ENCODE measurements around the gene ZNF385D. TPM values are rescaled to one million over a fixed set of nuclear protein-coding genes. Genes with fewer than 3 reads are reported as not detected.

The ZNF385D gene
- total RNA-seq, 1 experiment from 2014 or later: 9.6 TPM

- peaks cover 17% of the 10 kb centered on the region for H3K4me1 Mint-ChIP-seq
- H3K27ac Mint-ChIP-seq: no peak overlapping the region
- ChIA-PET CTCF (no interaction called here), POLR2A (no interaction called here)
- no peak overlapping the region for H3K4me3 Mint-ChIP-seq
- H3K27me3 Mint-ChIP-seq (ENCODE audit: low read depth): no peaks in the 10 kb centered on the region
- DNase-seq (ENCODE audit: low spot score) (no peak), ATAC-seq (no peak)
- peaks cover 5% of the 10 kb centered on the region for H3K9me3 Mint-ChIP-seq
- TF ChIP-seq, protein P1, sequence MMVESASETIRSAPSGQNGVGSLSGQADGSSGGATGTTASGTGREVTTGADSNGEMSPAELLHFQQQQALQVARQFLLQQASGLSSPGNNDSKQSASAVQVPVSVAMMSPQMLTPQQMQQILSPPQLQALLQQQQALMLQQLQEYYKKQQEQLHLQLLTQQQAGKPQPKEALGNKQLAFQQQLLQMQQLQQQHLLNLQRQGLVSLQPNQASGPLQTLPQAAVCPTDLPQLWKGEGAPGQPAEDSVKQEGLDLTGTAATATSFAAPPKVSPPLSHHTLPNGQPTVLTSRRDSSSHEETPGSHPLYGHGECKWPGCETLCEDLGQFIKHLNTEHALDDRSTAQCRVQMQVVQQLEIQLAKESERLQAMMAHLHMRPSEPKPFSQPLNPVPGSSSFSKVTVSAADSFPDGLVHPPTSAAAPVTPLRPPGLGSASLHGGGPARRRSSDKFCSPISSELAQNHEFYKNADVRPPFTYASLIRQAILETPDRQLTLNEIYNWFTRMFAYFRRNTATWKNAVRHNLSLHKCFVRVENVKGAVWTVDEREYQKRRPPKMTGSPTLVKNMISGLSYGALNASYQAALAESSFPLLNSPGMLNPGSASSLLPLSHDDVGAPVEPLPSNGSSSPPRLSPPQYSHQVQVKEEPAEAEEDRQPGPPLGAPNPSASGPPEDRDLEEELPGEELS (CRISPR knock-in tag; IDR thresholded peaks at IDR 0.05): no peak
- TF ChIP-seq ELF4 (CRISPR knock-in tag; IDR thresholded peaks at IDR 0.05; ENCODE audit: low read depth) (no peak), ZNF138 (CRISPR knock-in tag; conservative IDR thresholded peaks at IDR 0.05) (no peak), JAZF1 (CRISPR knock-in tag; IDR thresholded peaks at IDR 0.05) (no peak), ETV6 (CRISPR knock-in tag; IDR thresholded peaks at IDR 0.05) (no peak), PRDM15 (CRISPR knock-in tag; IDR thresholded peaks at IDR 0.05) (no peak), ESRRA (CRISPR knock-in tag; IDR thresholded peaks at IDR 0.05; ENCODE audit: borderline replicate concordance) (no peak), ZNF317 (CRISPR knock-in tag; IDR thresholded peaks at IDR 0.05; ENCODE audit: borderline replicate concordance, low read depth) (no peak)
- TF ChIP-seq, protein P2, sequence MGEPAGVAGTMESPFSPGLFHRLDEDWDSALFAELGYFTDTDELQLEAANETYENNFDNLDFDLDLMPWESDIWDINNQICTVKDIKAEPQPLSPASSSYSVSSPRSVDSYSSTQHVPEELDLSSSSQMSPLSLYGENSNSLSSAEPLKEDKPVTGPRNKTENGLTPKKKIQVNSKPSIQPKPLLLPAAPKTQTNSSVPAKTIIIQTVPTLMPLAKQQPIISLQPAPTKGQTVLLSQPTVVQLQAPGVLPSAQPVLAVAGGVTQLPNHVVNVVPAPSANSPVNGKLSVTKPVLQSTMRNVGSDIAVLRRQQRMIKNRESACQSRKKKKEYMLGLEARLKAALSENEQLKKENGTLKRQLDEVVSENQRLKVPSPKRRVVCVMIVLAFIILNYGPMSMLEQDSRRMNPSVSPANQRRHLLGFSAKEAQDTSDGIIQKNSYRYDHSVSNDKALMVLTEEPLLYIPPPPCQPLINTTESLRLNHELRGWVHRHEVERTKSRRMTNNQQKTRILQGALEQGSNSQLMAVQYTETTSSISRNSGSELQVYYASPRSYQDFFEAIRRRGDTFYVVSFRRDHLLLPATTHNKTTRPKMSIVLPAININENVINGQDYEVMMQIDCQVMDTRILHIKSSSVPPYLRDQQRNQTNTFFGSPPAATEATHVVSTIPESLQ (CRISPR knock-in tag; IDR thresholded peaks at IDR 0.05): no peak
- TF ChIP-seq, protein P3, sequence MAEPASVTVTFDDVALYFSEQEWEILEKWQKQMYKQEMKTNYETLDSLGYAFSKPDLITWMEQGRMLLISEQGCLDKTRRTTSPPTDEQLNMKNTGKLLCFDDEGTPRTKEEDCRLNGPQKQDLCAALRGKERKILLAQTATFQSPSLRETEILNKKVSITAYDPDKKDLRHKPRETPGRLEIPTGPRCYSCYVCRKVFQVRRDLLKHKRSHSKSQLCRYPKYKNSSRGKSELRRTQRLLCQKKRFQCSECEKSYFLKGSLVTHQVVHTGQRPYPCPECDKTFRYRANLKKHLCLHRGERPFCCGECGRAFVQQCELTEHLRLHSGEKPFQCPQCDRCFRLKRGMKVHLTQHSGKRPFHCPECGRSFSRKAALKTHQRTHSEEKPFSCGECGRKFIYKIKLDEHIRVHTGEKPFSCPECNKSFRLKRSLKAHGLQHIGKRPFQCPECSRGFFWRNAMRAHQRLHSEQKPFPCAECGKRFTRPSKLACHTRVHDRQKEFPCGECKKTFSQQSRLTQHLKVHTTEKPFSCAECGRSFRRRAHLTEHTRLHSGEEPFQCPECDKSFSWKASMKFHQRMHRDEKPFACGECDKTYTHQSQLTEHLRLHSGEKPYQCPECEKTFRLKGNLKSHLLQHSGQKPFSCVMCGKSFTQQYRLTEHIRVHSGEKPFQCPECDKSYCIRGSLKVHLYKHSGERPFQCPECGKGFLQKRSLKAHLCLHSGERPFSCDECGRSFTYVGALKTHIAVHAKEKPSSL (CRISPR knock-in tag; conservative IDR thresholded peaks at IDR 0.05): no peak
- TF ChIP-seq, protein P4, sequence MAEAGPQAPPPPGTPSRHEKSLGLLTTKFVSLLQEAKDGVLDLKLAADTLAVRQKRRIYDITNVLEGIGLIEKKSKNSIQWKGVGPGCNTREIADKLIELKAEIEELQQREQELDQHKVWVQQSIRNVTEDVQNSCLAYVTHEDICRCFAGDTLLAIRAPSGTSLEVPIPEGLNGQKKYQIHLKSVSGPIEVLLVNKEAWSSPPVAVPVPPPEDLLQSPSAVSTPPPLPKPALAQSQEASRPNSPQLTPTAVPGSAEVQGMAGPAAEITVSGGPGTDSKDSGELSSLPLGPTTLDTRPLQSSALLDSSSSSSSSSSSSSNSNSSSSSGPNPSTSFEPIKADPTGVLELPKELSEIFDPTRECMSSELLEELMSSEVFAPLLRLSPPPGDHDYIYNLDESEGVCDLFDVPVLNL (CRISPR knock-in tag; IDR thresholded peaks at IDR 0.05; ENCODE audit: borderline replicate concordance, low read depth): no peak
- TF ChIP-seq, protein P5, sequence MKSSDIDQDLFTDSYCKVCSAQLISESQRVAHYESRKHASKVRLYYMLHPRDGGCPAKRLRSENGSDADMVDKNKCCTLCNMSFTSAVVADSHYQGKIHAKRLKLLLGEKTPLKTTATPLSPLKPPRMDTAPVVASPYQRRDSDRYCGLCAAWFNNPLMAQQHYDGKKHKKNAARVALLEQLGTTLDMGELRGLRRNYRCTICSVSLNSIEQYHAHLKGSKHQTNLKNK (CRISPR knock-in tag; IDR thresholded peaks at IDR 0.05): no peak
- H3K36me3 Mint-ChIP-seq: no peaks in the 10 kb centered on the region
Measured at GRCh38 chr3:21794291-21794690, 43.3 kb upstream of the ZNF385D start.

DNA sequence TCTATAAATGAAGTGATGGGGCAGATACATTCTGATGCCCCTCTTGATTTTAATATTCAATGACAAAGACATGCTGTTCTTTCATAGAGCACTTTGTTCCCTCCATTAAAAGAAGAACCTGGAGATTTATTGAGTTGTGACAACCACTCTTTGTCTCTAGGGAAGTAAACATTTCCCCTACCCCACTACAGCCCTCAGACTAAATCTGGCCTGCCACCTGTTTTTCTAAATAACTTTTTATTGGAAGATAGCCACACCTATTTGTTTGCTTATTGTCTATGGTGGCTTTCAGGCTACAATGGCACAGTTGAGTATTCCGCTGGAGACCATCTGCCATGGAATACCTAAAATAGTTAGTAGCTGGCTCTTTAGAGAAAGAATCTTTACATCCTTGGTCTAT, 41.2 kb upstream of the ZNF385D start:
- POLR2A ChIA-PET: no interaction called here
- CTCF ChIA-PET: no interaction called here
- H3K9me3 Mint-ChIP-seq: no peaks in the 10 kb centered on the region
- H3K4me3 Mint-ChIP-seq: no peak overlapping the region
- DNase-seq (ENCODE audit: low spot score) (no peak), ATAC-seq (no peak)
- no peak overlapping the region for H3K27ac Mint-ChIP-seq
- H3K4me1 Mint-ChIP-seq: peaks cover 17% of the 10 kb centered on the region
- no peaks in the 10 kb centered on the region for H3K27me3 Mint-ChIP-seq (ENCODE audit: low read depth)
- no peaks in the 10 kb centered on the region for H3K36me3 Mint-ChIP-seq
- TF ChIP-seq ZNF317 (CRISPR knock-in tag; IDR thresholded peaks at IDR 0.05; ENCODE audit: borderline replicate concordance, low read depth) (no peak), GRHL2 (CRISPR knock-in tag; IDR thresholded peaks at IDR 0.05; ENCODE audit: insufficient replicate concordance, severe bottlenecking) (no peak), TEAD4 (CRISPR knock-in tag; IDR thresholded peaks at IDR 0.05) (no peak), ZSCAN18 (CRISPR knock-in tag; IDR thresholded peaks at IDR 0.05) (no peak), FOXK1 (CRISPR knock-in tag; IDR thresholded peaks at IDR 0.05) (no peak), PRDM15 (CRISPR knock-in tag; IDR thresholded peaks at IDR 0.05) (no peak), SOX15 (CRISPR knock-in tag; IDR thresholded peaks at IDR 0.05) (no peak), ZNF138 (CRISPR knock-in tag; conservative IDR thresholded peaks at IDR 0.05) (no peak)
